GM18508 (cell line): ENCODE data around the gene VIPAS39.
"Not testable (repeated sequence)": the region's sequence is repeated elsewhere in the genome, so short reads cannot be mapped to it uniquely, and the experiment has no call there.

ENCODE experiments used
- ATAC-seq: cut with Tn5 transposase; IDR thresholded peaks from one replicate; pipeline ENCODE4 v1.9.1; 2021; ENCODE audit warnings: moderate number of reproducible peaks; ENCODE audit not compliant: insufficient read depth, unreplicated experiment

The VIPAS39 gene

DNA sequence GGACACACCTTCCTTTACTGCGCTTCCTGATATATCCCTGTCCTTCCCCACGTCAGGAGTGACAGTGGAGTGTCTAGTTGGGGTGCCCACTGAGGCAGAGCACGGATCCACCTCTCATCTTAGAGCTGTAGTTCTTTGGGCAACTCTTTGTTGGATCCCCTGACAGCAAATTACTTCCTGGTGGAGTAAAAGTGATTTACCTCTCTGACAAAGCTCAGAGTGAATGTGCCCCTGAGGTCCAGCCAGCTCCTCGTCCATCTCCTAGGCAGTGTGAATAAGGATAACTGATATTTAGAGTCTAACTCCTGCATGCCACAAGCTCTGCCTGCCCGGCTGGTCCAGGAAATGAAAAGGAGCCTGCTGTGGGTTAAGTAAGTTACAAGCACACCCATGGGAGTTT, 16.5 kb upstream of the VIPAS39 start:
- ATAC-seq = no peak

DNA sequence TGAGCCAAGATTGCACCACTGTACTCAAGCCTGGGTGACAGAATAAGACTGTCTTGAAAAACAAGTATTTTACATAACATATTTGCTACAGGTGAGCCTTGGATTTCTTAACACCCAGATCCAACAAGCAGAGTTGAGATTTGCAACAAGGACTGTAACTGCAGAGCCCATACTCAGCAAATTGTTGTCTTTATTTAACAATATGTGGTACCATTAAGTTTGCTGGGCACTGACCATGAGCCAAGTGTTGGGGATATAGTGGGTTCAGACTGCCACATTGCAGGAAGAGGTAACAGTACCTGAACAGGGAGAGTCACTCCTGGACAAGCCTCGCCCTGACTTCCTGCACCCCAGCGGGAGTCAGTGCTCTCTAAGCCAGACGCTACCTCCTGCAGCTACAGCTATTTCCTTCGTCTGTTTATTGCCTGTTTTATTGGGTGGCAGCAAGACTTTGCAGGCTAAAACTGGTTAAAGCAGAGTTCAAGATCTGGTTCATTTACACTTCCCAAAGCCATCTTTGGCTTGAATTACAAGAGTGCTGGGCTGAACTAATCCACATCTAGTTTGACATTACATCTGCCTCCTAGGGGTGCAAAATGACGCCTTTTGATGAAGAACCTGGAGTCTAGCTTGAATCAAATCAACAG, 12.9 kb upstream of the VIPAS39 start:
- ATAC-seq = no peak

DNA sequence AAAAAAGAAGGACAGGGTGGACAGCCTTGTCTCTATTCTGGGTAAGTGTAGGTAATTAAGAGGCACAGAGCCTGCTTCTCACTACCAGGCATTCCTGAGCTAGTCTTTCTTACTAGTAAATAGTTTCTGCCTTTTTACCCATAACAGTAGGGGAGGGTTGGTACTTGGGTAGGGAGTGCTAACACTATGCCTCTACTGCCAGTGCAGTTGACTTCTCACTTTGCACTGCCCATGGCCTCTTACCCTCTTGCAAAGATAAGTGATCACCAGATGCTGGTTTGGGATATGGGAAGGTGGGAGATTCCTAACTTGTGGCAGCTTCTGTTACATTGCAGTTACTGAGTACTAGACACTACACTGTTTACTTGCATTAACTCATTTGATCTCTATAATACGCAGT, 12.1 kb upstream of the VIPAS39 start:
- ATAC-seq = no peak

- no peak for ATAC-seq
Observed at GRCh38 chr14:77469067-77469505, 11.7 kb upstream of the VIPAS39 start.

GRCh38 chr14:77467801-77468200, 10.4 kb upstream of the VIPAS39 start:
- ATAC-seq = no peak

DNA sequence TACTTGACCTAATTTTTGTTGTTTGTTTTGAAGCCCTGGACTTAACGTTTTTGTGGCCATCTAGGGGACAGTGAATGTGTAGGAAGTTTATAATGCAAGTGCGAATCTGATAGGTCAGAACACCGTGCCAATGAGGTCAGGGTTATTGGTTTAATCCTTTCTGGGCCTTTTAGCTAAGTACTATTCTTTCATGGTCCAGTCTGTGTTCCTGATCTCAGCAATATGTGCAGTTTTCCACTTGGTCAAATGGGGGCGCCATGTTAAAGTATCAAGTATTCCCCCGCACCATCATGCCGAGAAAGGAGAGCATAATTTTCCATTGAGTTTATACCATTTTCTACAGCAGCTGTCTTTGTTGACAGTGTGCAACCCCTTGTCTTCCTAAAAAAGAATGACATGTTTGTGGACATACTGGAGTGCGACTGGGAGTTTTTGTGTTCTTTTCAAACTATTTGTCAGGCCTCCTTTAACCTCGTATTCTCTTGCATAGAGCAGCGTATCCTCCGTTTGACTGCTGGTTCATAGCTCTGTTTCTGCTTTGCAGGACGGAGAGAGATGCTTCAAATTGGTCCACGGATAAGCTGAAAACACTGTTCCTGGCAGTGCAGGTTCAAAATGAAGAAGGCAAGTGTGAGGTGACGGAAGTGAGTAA, 1.8 kb upstream of the VIPAS39 start:
- ATAC-seq = no peak

GRCh38 chr14:77458249-77458950, 999 bp upstream of the VIPAS39 start:
- ATAC-seq = peak; percentile 15

GRCh38 chr14:77457115-77457521, 283 bp downstream of the VIPAS39 start:
- no peak for ATAC-seq

DNA sequence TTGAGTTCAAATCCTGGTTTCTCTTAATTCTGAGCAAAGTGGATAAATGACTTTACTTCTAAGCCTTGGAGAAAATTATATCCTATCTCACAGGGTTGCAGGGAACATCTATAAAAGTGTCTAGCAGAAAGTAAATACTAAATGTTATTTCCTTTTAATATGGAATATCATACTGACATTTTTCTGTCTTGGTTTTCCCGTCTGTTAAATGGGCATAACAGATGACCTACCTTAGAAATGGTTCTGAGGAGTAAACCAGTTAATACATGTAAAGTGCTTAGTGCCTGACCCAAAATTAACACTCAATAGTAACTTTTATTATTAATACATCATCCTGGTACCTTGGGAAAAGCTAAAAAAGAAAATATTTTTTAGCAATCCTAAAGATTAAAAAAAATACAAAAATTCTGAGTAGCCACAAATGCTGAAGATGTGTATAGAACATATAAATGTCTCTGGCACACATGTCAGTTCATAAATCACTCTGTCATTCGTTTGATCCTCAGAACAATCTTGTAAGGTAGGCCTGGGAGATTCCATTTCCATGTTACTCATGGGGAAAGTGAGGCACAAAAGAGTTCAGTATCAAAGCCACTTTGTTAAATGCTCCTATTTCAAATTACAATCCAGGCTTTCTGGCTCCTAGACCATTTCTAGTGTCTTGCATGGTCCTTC, 1.3 kb downstream of the VIPAS39 start:
- ATAC-seq = no peak

- no peak for ATAC-seq
Observed at GRCh38 chr14:77442196-77442595, 15.2 kb downstream of the VIPAS39 start.

GRCh38 chr14:77439861-77440260, 17.5 kb downstream of the VIPAS39 start:
- ATAC-seq = no peak

- ATAC-seq = no peak
Observed at GRCh38 chr14:77438596-77438995, 18.8 kb downstream of the VIPAS39 start.

- no peak for ATAC-seq
Observed at GRCh38 chr14:77436042-77436441, 21.4 kb downstream of the VIPAS39 start.

GRCh38 chr14:77426396-77426795, 31.0 kb downstream of the VIPAS39 start:
- ATAC-seq = no peak

DNA sequence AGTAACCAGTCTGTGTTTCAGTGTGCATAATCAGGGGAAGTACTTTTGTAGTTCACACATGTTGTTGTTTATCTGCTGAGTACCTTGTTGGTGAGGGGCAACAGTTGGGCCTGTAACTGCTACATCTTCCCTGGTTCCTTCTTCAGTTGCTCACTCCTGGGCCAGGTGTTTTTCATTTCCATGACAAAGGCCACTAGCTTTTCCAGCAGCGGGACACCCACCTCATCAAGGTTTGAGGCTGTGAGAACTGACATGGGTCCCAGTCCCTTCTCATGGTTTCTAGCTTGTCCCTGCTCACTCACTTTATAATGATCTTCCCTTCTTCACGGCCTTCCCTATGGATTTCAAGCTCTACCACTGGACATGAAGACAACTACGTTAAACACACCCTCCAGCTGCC, 32.5 kb downstream of the VIPAS39 start:
- ATAC-seq = no peak

- ATAC-seq = no peak
Observed at GRCh38 chr14:77423423-77423822, 34.0 kb downstream of the VIPAS39 start, which contains the start of gene NOXRED1. Gene NOXRED1, minus strand, starts transcription at chr14:77423523. Its CDS starts 634 bp downstream, at chr14:77422889.

GRCh38 chr14:77421201-77421600, 36.2 kb downstream of the VIPAS39 start:
- no peak for ATAC-seq

GRCh38 chr14:77416836-77417235, 40.6 kb downstream of the VIPAS39 start:
- no peak for ATAC-seq

DNA sequence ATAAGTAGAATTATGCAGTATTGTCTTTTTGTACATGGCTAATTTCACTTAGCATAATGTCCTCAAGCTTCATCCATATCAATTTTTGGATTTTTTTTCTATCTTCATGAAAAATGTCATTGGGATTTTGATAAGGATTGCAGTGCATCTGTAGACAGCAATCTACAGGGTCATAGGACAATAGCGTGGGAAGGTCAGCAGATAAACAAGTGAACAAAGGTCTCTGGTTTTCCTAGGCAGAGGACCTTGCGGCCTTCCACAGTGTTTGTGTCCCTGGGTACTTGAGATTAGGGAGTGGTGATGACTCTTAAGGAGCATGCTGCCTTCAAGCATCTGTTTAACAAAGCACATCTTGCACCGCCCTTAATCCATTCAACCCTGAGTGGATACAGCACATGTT, 41.3 kb downstream of the VIPAS39 start:
- not testable (repeated sequence) for ATAC-seq

DNA sequence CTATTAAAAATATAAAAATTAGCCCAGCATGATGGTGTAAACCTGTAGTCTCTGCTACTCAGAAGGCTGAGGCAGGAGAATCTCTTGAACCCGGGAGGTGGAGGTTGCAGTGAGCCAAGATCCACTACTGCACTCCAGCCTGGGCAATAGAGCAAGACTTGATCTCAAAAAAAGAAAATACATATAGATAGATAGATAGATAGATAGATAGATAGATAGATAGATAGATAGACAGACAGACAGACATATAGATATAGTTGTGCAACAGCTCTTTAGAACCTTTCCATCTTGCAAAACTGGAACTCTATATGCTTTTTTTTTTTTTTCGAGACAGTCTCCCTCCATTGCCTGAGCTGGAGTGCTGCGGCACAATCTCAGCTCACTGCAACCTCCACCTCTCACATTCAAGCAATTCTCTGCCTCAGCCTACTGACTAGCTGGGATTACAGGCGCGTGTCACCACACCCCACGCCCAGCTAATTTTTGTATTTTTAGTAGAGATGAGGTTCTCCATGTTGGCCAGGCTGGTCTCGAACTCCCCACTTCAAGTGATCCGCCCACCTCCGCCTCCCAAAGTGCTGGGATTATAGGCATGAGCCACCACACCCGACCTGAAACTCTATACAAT, 41.9 kb downstream of the VIPAS39 start:
- ATAC-seq = not testable (repeated sequence)
